ENCODE data around the gene OSBPL2. TPM values are rescaled to one million over a fixed set of nuclear protein-coding genes. Genes with fewer than 3 reads are reported as not detected.

Gene OSBPL2
- total and polyA plus RNA-seq, 9 of the 15 experiments (the other 6 are each of a cell fraction or from before 2014, with no cell fraction given), result 2.5 to 25.6 (median 14.1) TPM

GRCh38 chr20:62304331-62305148 lies 66.2 kb downstream of the OSBPL2 start (continued):
- TF ChIP-seq ZMIZ1 (IDR thresholded peaks at IDR 0.05; ENCODE audit: low read depth in 2 of 2, low read length in 2 of 2), result no peak
- no peak for TF ChIP-seq BRCA1 (IDR thresholded peaks at IDR 0.05)
- no peak for TF ChIP-seq BRCA1 (CRISPR knock-in tag; IDR thresholded peaks at IDR 0.05)
- TF ChIP-seq ZNF395 (CRISPR knock-in tag; IDR thresholded peaks at IDR 0.05), result no peak

Data from K562 (cell line).